WERI-Rb-1 (cell line): ENCODE results near the gene RASSF5.
"Not testable (repeated sequence)": the region's sequence is repeated elsewhere in the genome, so short reads cannot be mapped to it uniquely, and the experiment has no call there.

Experiments
- DNase-seq: peaks from one replicate; pipeline ENCODE4 v3.0.0-alpha.2; 2020
- H3K27ac ChIP-seq: fragments of 250-450 bp; sonication (Bioruptor Pico); 2 replicates; pipeline ENCODE4 v1.5.1; 2020; ENCODE audit warnings: mild to moderate bottlenecking, moderate library complexity
- H3K27me3 ChIP-seq: fragments of 250-450 bp; sonication (Bioruptor Pico); 2 replicates; pipeline ENCODE4 v1.5.1; 2021; ENCODE audit warnings: mild to moderate bottlenecking, low read depth, moderate library complexity; ENCODE audit not compliant: insufficient read depth, severe bottlenecking
- H3K36me3 ChIP-seq: fragments of 250-450 bp; sonication (Bioruptor Pico); 2 replicates; pipeline ENCODE4 v1.5.1; 2020; ENCODE audit warnings: mild to moderate bottlenecking, moderate library complexity
- H3K4me3 ChIP-seq: 2 replicates; pipeline ENCODE4 v1.5.1; 2011; ENCODE audit warnings: low read depth, mild to moderate bottlenecking, control low read depth, low read length
- H3K9me3 ChIP-seq: fragments of 250-450 bp; sonication (Bioruptor Pico); 2 replicates; pipeline ENCODE4 v1.5.1; 2021; ENCODE audit warnings: mild to moderate bottlenecking, moderate library complexity; ENCODE audit not compliant: severe bottlenecking
- TF ChIP-seq, protein P1 (sequence below): IDR thresholded peaks from 2 replicates; pipeline ENCODE4 v1.5.1; 2011; ENCODE audit warnings: low read depth, mild to moderate bottlenecking, control low read depth, inconsistent platforms, low read length

The RASSF5 gene

DNA sequence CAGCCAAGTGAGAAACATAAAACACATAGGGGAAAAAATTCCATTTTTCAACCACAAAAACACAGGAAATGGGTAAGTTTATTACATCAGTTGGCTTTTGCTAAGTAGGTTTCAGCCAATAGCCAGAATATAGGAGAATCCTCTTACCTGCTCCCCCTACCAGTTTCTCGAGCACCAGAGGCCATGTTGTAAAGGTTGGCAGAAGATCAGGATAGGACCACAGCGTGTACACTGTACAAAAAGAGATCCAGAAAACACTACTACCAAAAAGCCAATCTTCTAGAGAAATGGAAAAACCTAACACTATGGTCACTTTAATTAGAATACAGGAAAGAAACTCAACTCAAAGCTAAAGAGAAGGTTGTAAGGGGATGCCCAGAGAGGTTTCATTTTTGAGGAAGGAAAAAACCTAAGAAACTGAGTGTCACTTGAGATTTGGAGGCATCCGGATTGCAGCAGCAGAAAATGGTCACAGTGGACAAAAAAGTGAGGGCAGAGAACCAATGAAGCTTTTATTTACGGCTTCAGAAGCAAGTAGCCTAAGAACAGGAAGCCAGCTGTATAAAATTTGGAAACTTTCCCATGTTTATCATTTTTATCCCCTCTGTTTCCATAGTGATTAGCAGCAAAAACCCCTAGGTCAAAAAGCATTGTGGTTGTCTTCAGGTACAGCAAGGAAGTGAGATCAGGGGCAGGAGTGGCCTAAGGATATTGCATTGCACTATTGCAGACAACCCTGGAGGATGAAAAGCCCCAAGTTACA, 102.1 kb downstream of the RASSF5 start:
- no peak for DNase-seq
- Histone ChIP-seq H3K36me3 (peaks cover 48% of the 10 kb centered on the region), H3K27ac (no peak overlapping the region), H3K9me3 (no peaks in the 10 kb centered on the region), H3K27me3 (no peaks in the 10 kb centered on the region), H3K4me3 (no peak overlapping the region)
- TF ChIP-seq, protein P1, sequence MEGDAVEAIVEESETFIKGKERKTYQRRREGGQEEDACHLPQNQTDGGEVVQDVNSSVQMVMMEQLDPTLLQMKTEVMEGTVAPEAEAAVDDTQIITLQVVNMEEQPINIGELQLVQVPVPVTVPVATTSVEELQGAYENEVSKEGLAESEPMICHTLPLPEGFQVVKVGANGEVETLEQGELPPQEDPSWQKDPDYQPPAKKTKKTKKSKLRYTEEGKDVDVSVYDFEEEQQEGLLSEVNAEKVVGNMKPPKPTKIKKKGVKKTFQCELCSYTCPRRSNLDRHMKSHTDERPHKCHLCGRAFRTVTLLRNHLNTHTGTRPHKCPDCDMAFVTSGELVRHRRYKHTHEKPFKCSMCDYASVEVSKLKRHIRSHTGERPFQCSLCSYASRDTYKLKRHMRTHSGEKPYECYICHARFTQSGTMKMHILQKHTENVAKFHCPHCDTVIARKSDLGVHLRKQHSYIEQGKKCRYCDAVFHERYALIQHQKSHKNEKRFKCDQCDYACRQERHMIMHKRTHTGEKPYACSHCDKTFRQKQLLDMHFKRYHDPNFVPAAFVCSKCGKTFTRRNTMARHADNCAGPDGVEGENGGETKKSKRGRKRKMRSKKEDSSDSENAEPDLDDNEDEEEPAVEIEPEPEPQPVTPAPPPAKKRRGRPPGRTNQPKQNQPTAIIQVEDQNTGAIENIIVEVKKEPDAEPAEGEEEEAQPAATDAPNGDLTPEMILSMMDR = no peak

DNA sequence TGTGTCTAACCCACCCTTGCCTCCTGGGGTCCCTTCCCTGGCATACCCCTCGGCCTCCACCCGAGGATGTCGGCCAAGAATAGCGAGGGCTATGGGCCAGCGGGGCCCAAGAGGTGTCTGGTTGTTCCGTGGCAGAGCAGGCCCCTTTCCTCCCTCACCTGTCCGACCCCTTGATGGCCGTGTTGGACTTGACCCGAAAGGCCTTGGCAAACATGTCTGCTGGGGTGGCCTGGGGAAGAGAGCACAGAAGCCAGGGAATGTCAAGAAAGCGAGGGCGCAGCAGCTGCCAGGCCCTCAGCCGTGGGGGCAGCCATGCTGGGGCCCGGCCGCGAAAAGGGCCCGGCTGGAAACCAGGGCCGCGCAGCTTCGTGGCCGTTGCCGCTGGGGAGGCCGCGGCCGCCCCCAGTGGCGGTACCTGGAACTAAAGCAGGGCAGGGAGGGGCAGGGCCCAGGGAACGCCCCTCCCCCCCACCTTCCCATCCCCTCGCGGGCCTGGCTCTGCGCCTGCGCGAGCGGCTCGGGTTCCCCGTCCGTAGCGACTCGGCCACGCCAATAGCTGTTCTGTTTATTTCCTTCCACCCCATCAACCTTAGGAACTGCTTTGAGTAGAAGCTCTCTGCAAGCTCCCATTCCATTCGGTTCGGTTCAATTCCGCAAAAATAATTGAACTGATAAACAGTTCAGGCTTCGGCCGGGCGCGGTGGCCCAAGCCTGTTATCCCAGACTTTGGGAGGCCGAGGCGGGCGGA, 105.0 kb downstream of the RASSF5 start, which contains the start of gene EIF2D:
Gene EIF2D (minus strand): TSS at position 337 of the 748 bp plus-strand sequence. CDS start 123 bp downstream, at position 214.
- DNase-seq = peak; percentile 100
- Histone ChIP-seq H3K27me3 (no peaks in the 10 kb centered on the region), H3K36me3 (peaks cover 26% of the 10 kb centered on the region), H3K27ac (peak within 1 kb of the TSS; percentile 92), H3K4me3 (peak within 1 kb of the TSS; percentile 83), H3K9me3 (no peaks in the 10 kb centered on the region)
- TF ChIP-seq, protein P1 = peak; percentile 100

DNA sequence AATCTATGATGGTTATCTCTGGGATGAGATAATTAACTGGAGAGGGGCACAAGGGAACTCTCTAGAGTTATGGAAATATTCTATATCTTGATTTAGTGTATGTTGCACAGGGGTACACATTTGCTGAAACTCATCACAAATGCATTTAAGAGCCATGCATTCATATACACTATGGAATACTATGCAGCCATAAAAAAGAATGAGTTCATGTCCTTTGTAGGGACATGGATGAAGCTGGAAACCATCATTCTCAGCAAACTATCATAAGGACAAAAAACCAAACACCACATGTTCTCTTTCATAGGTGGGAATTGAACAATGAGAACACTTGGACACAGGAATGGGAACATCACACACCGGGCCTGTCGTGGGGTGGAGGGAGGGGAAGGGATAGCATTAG, 119.1 kb downstream of the RASSF5 start:
- not testable (repeated sequence) for H3K27me3 ChIP-seq, H3K27ac ChIP-seq, H3K9me3 ChIP-seq, H3K4me3 ChIP-seq, DNase-seq, H3K36me3 ChIP-seq

DNA sequence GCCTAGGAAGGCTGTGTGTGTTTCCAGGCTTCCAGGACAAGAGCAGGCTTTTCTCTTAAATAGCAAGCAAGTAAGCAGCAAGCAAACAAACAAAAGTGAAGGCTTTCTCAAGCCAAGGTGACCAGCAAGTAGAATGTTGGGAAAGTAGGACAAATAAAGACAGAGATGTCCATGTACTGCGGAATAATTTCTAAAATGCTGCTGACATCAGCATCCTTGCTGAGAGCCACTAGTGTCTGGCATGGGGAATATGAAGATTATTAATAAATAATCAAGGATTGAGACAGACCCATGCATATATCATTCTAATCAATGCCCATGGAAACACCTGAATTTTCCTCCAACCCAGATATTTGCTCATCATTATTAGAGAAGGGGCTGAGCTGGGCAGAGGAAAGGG, 121.6 kb downstream of the RASSF5 start:
- H3K27me3 ChIP-seq = no peaks in the 10 kb centered on the region
- H3K27ac ChIP-seq = no peak overlapping the region
- no peak overlapping the region for H3K4me3 ChIP-seq
- no peaks in the 10 kb centered on the region for H3K36me3 ChIP-seq
- H3K9me3 ChIP-seq = no peaks in the 10 kb centered on the region
- no peak for DNase-seq
- TF ChIP-seq, protein P1 = no peak

DNA sequence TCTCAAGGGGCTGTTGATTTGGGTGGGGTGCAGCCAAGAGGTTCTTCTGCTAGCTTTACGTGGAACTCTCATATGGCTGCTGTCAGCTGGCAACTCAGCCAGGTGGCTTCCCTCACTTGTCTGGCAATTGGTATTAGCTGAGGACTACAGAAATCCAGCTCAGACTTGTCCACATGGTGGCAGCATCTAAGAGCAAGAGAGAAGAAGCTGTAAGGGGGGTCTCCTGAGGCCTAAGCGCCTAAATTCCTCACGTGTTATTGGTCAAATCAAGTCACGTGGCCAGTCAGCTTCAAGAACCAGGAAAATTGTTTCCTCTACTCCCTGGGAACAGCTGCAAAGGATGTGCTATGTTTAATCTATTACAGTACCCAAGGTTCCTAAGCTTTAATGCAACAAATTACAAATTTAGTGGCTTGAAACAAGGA, 123.8 kb downstream of the RASSF5 start:
- TF ChIP-seq, protein P1 = peak; percentile 96
- no peak overlapping the region for H3K4me3 ChIP-seq
- peaks cover 3% of the 10 kb centered on the region; the same call in 1 of the 2 replicates for H3K36me3 ChIP-seq
- DNase-seq = peak; percentile 99
- H3K27me3 ChIP-seq = no peaks in the 10 kb centered on the region
- H3K9me3 ChIP-seq = no peaks in the 10 kb centered on the region
- H3K27ac ChIP-seq = no peak overlapping the region

DNA sequence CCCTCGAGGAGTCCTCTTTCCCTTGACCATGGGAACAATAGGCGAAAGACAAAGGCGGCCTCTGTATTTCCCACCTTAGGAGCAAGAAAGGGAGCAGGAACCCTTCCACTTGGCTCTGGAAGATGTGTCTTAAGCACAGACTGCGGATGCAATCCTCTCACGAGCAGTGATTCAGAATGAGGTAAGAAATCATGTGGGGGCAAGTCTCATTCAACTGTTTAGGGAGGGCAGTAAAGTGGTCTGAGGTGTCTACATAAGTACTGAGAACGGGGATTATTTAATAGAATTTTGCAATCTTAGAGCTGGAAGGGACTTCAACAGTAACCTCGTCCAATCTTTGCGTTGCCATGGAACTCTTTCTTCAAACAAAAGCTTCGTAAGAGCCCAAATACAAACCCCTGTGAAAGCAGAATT, 126.4 kb downstream of the RASSF5 start:
- DNase-seq = no peak
- Histone ChIP-seq H3K27ac (no peak overlapping the region), H3K36me3 (peaks cover 13% of the 10 kb centered on the region), H3K27me3 (no peaks in the 10 kb centered on the region), H3K9me3 (no peaks in the 10 kb centered on the region), H3K4me3 (no peak overlapping the region)
- TF ChIP-seq, protein P1 = 0 out of 2 replicates have a peak, but pooled peaks have one; percentile 2
